Sigmoid colon (tissue), 7 donors: ENCODE results near the gene DYNC1H1. TPM values are rescaled to one million over a fixed set of nuclear protein-coding genes. Genes with fewer than 3 reads are reported as not detected.
A peak's percentile ranks its signal among the peaks of the same experiment; 100 is the strongest.

Experiments
- DNase-seq: peaks from one replicate; pipeline ENCODE4 v3.0.0-alpha.2; 2019
- H3K27ac ChIP-seq, 4 donors: fragments of 200-600 bp; sonication (generic); one replicate each; pipeline ENCODE4 v1.5.1; 2016 to 2019; ENCODE audit warnings: mild to moderate bottlenecking in 1 of 4
- H3K27me3 ChIP-seq, 3 donors: fragments of 200-600 bp; sonication (generic); one replicate each; pipeline ENCODE4 v1.5.1; 2019; ENCODE audit warnings: mild to moderate bottlenecking in 1 of 3
- H3K36me3 ChIP-seq, 4 donors: fragments of 200-600 bp; sonication (generic); one replicate each; pipeline ENCODE4 v1.5.1; 2016 to 2019
- H3K4me1 ChIP-seq, 4 donors: fragments of 200-600 bp; sonication (generic); one replicate each; pipeline ENCODE4 v1.5.1; 2017 to 2019
- H3K4me3 ChIP-seq, 4 donors: fragments of 200-600 bp; sonication (generic); one replicate each; pipeline ENCODE4 v1.5.1; 2017 to 2019; ENCODE audit warnings: mild to moderate bottlenecking in 2 of 4, moderate library complexity in 1 of 4
- H3K9me3 ChIP-seq, 4 donors: fragments of 200-600 bp in 3 of 4; sonication (generic) in 3 of 4; one replicate each; pipeline versions ENCODE4 v1.5.1 to v1.6.1; 2013 to 2019
- CTCF ChIP-seq, 4 experiments: fragments of 450-650 bp in 3 of 4; fragments of 200-600 bp in 1 of 4; IDR thresholded peaks; one replicate each; pipeline ENCODE4 v1.5.1; 2016 to 2019; ENCODE audit warnings: antibody characterized with exemption in 4 of 4, mild to moderate bottlenecking in 3 of 4, moderate library complexity in 2 of 4
- EP300 ChIP-seq, 4 donors: sonication (generic); formaldehyde crosslinking; IDR thresholded peaks; one replicate each; pipeline ENCODE4 v1.6.1; 2017; ENCODE audit warnings: antibody characterized with exemption in 4 of 4
- POLR2A ChIP-seq, 2 donors: fragments of 450-650 bp; IDR thresholded peaks; one replicate each; pipeline ENCODE4 v1.6.1; 2016; ENCODE audit warnings: antibody characterized with exemption in 2 of 2, mild to moderate bottlenecking in 2 of 2, moderate library complexity in 2 of 2
- POLR2AphosphoS5 ChIP-seq, 4 donors: sonication (generic); formaldehyde crosslinking; IDR thresholded peaks; one replicate each; pipeline ENCODE4 v1.6.1; 2017; ENCODE audit warnings: antibody characterized with exemption in 4 of 4
- WGBS, 2 donors: extraction: QIAGEN DNeasy Blood & Tissue Kit; methylation state at CpG; one replicate each; pipeline ENCODE4 v1.1.7; 2013; 5-methylcytosine and 5-hydroxymethylcytosine counted together
- intact Hi-C: fragments of 100-400 bp; cut with DNase I; formaldehyde crosslinking; loops from one replicate; pipeline ENCODE4 v1.15.1; 2023
- polyA plus RNA-seq, 3 donors: library from polyadenylated mRNA; stranded (reverse); fragments of 200-250 nt; gene quantifications; one replicate each; pipeline ENCODE4 v1.2.3, GENCODE V29; 2013
- total RNA-seq, 4 donors: library from RNA; depleted of rRNA; stranded (reverse); fragments of >200 nt; gene quantifications; one replicate each; pipeline ENCODE4 v1.1.0, GENCODE V29; 2016
- donor health status: healthy with polysubstance abuse.
- donor health status: Bipolar disorder and iron deficiency.
- donor health status: healthy.

Gene DYNC1H1
- total and polyA plus RNA-seq, 7 donors, result 38.4 to 592 (median 320) TPM

- H3K27ac ChIP-seq, result peak overlapping the region; percentile 88 to 100 (median 96)
- DNase-seq, result no peak
- 67 to 69% methylated on average over 20 of the region's 20 CpGs for WGBS, 2 donors
- TF ChIP-seq CTCF (IDR thresholded peaks at IDR 0.05), result no peak
- H3K27me3 ChIP-seq, result no peaks in the 10 kb centered on the region
- no peaks in the 10 kb centered on the region for H3K36me3 ChIP-seq
- H3K4me3 ChIP-seq, result peak overlapping the region in 2 of 4 donors; percentile 17 to 100
- H3K9me3 ChIP-seq, result no peaks in the 10 kb centered on the region
- H3K4me1 ChIP-seq, result peaks cover 0 to 62% (median 43%) of the 10 kb centered on the region in 4 donors
- intact Hi-C loops, result loop anchor here (1.0 to 10.0 kb wide), 4 partner anchors 15 to 351 kb away; partner anchors contain the start of genes PPP2R5C and ZNF839
These were observed 597 bp upstream of the DYNC1H1 start for GRCh38 chr14:101963656-101964296.

- DNase-seq, result peak; percentile 88
- no peaks in the 10 kb centered on the region for H3K27me3 ChIP-seq
- H3K4me3 ChIP-seq, result peak overlapping the region; percentile 89 to 100 (median 92)
- H3K36me3 ChIP-seq, result peaks cover 0 to 7% (median 0%) of the 10 kb centered on the region in 4 donors
- TF ChIP-seq POLR2A (IDR thresholded peaks at IDR 0.05), result no peak
- no peak for TF ChIP-seq CTCF (IDR thresholded peaks at IDR 0.05)
- no peak for TF ChIP-seq EP300 (IDR thresholded peaks at IDR 0.05)
- peak in 3 of 4 donors; percentile 20 to 54 (median 50) for TF ChIP-seq POLR2AphosphoS5 (IDR thresholded peaks at IDR 0.05)
- intact Hi-C loops, result loop anchor here (2.0 to 10.0 kb wide), 2 partner anchors 204 to 350 kb away; partner anchors contain the start of genes PPP2R5C and ZNF839
- H3K9me3 ChIP-seq, result no peaks in the 10 kb centered on the region
- peaks cover 0 to 62% (median 44%) of the 10 kb centered on the region in 4 donors for H3K4me1 ChIP-seq
- 0% methylated on average over 28 of the region's 28 CpGs for WGBS, 2 donors
- peak overlapping the region; percentile 88 to 100 (median 96) for H3K27ac ChIP-seq
These were observed 790 bp downstream of the DYNC1H1 start for GRCh38 chr14:101965181-101965544.

- Histone ChIP-seq H3K4me3 (peak overlapping the region; percentile 89 to 100 (median 92)), H3K36me3 (peaks cover 0 to 7% (median 0%) of the 10 kb centered on the region in 4 donors), H3K9me3 (no peaks in the 10 kb centered on the region), H3K4me1 (peaks cover 0 to 64% (median 51%) of the 10 kb centered on the region in 4 donors), H3K27ac (peak overlapping the region; percentile 88 to 100 (median 96)), H3K27me3 (no peaks in the 10 kb centered on the region)
- WGBS, 2 donors, result 43 to 57% methylated on average over 5 of the region's 5 CpGs
- TF ChIP-seq CTCF (IDR thresholded peaks at IDR 0.05) (no peak), POLR2AphosphoS5 (IDR thresholded peaks at IDR 0.05) (no peak), POLR2A (IDR thresholded peaks at IDR 0.05) (no peak), EP300 (IDR thresholded peaks at IDR 0.05) (no peak)
- DNase-seq, result no peak
- intact Hi-C loops, result loop anchor here (2.0 to 10.0 kb wide), 2 partner anchors 205 to 349 kb away; partner anchors contain the start of genes PPP2R5C and ZNF839
These were observed 1.7 kb downstream of the DYNC1H1 start for GRCh38 chr14:101965770-101966722.

- TF ChIP-seq CTCF (IDR thresholded peaks at IDR 0.05) (no peak), EP300 (IDR thresholded peaks at IDR 0.05) (no peak)
- no peak overlapping the region for H3K4me3 ChIP-seq
- peaks cover 0 to 7% (median 0%) of the 10 kb centered on the region in 4 donors for H3K36me3 ChIP-seq
- no peak for DNase-seq
- H3K27ac ChIP-seq, result peak overlapping the region; percentile 88 to 100 (median 96)
- intact Hi-C loops, result loop anchor here (10.0 kb wide), 1 partner anchor 348 kb away; the partner anchor contains the start of gene ZNF839
- WGBS, 2 donors, result 77 to 78% methylated on average over 2 of the region's 2 CpGs
- H3K9me3 ChIP-seq, result no peaks in the 10 kb centered on the region
- H3K27me3 ChIP-seq, result no peaks in the 10 kb centered on the region
- H3K4me1 ChIP-seq, result peaks cover 0 to 64% (median 53%) of the 10 kb centered on the region in 4 donors
These were observed 2.4 kb downstream of the DYNC1H1 start for GRCh38 chr14:101966742-101967141.
